GM21515 (cell line): ENCODE data around the gene LRRC4C.
A peak's percentile ranks its signal among the peaks of the same experiment; 100 is the strongest.

Source experiments
- ATAC-seq: cut with Tn5 transposase; IDR thresholded peaks from one replicate; pipeline ENCODE4 v1.9.1; 2021; ENCODE audit not compliant: unreplicated experiment

LRRC4C gene

DNA sequence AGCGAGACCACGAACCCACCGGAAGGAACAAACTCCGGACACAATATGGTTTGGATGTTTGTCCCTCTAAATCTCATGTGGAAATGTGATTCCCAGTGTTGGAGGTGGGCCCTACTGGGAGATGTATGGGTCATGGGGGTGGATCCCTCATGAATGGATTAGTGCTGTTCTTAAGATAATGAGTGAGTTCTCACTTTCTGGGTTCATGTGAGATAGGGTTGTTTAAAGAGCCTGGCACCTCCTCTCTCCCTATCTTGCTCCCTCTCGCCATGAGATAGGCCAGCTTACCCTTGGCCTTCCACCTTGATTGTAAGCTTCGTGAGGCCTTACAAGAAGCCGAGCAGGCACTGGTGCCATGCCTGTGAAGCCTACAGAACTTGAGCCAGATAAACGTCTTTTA is 184.6 kb downstream of the LRRC4C start:
- ATAC-seq = no peak

DNA sequence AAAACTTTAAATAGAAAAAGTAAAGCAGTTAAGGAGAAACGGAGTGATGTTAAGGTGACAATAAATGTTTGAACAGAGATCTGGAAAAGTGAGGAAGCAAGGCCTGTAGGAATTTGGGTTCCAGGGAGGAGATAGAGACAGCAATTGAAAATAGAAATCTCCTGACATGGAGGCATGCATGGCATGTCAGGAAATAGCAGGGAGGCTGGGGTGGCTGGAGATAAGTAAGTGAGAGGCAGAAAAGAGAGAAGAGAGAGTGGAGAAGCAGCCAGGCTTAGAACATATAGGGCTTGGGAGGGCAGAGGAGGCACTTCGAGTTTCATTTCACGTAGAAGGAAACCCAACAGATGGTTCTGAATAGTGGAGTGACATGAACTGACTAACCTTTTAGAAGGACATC is 185.5 kb downstream of the LRRC4C start:
- ATAC-seq = no peak

DNA sequence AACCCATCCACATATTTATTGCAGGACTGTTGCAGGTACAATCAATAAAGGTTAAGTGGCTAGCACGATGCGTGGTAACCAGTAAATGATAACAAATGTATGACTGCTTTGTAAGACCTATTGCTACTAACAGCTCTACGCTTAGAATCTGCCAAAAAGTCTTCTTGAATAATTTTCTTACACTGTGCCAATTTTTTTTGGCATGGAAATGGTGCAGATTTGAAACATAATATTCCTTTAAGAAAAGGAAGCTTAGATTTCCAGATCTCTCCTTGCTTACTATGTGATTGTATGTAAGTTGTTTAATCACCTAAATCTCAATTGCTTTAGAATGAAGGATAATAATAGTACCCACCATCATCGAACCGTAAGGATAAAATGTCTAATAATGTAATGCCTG is 192.0 kb downstream of the LRRC4C start:
- ATAC-seq = no peak

DNA sequence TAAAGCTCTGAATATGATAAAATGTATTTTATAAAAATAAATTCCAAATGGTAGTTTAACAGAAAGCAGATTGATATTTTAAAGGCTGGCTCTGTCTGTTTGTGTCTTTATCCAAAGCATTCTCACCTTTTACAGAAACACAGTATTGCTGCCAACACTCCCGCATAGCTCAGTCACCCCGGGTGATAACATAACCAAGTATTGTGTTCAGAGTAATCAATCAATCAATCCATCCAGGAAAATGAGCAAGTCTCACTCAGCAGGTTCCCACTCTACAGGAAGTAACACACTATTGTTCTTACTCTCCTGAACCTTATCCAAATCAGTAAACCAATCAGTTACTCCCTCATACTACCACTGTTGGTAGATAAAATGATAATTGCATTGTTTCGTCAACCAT is 203.4 kb downstream of the LRRC4C start:
- ATAC-seq = no peak

DNA sequence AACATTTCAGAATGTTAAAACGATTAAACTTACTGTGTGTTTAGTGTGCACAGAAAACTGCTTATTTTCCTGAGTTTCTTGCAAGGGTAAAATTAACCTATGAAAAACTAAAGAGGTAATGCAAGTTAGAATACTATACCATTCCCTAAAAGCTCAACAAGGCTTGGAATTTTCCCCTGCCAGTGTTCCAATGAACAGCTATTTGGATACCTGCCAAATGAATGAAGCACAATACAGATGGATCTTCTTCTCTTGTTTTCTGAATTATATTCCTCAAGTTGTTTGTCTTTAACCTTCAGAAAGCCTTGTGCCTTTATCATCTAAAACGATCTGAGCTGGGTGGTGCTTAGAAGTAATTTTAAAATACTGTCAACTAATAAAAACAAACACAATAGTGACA is 204.5 kb downstream of the LRRC4C start:
- no peak for ATAC-seq

DNA sequence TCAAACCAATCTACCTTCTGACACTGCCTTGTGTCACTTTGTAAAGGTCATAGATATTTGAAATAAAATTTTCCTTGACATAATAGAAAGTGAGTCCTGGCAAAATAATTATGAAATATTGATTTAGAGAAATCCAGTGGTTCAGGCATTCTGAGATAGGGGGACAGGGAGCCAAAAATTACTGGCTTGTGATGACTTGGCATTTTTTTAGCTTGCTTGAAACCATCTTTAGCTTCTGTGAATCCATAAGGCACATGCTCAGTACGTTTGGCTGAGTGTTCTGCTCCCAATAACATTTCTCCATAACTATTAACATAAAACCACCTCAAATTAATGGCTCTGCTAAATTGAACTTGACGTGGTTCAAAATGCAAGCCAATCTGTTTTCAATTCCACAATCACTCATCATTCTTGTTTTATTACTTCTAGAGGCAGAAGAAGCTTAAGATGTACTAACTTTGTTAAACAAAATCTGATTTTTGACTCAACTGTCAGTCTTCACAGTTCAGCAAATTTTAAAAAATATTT is 209.0 kb downstream of the LRRC4C start:
- no peak for ATAC-seq

DNA sequence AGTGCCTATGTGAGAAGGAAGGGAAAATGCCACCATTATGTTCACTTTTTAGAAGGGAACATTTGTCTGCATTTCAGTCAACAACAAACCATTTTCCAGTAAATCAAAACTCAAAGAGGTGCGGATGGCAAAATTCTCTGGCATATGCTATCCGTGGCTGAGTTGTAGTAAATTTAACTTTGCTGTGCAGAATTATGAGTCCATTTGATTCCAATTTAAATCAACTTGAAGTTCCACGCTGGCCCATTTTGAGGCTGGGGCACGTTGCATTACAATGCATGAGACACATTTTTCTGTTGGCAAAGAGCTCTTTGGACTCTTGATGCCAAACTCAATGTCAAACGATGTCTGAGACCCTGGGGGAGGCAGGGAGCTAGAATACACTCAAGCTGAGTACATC is 211.8 kb downstream of the LRRC4C start:
- no peak for ATAC-seq

DNA sequence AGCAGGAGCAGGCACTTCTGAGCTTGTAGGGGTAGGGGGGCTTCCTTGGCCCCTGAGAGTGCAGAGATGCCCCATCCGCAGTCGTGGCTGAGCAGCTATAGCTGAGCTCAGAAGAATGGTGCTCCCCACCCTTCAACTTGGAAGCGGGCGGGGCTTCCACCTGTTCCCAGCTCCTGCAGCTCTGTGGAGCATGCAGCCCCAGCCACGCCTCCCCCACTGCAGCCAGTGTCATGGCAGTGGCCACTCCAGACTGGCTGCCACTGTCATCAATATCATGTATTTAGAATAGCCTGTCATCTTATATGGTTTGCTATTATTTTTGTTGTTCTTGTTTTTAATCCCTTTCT is 213.1 kb downstream of the LRRC4C start:
- no peak for ATAC-seq

DNA sequence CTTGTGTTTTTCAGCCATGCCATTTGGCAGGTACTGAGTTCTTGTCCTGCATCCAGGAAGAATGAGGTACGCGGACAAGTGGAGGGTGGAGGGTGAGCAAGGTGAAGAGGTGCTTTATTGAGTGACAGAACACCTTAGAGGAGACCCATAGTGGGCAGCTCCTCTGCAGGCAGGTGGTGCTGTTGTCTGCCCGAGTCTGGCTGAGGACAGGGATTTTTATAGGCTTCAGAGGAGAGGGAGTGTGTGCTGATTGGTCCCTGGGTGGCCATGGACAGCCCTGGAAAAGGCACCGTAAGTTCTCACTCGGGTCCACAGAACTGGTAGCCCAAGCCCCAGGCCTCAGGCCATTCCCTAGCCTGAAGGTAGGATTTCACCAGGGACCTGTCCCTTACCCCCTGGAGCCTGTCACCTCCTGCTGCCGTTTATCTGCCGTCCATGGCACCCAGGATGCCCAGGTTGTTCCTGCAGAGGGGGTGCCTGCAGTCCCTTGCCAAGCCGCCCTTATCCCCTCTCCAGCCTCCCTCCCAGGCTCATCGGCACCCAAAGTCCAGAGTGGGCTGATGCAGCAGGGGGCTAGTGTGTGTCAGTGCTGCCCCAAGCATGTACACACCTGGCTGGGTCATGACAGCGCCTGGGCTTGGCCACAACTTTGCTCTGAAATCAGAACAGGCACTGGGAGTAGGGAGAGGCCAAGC is 213.6 kb downstream of the LRRC4C start:
- ATAC-seq = no peak

DNA sequence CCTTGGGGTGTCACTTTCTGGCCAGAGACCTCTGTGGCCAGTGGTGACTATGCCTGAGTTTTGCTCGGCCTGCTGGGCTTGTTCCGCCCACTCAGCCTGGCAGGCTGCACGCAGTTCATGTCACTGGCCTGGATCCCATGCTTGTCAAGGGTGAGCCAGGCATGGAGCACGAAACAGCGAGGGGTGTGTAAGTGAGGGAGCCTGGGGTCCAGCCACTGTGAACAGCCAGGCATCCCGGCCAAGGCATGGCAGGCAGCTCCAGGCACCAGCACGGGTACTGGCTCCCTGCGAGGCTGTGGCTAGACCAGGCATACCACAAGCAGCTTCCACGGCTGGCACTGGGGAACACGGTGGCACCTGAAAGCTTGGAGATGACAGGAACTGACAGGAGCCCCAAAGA is 214.3 kb downstream of the LRRC4C start:
- no peak for ATAC-seq

DNA sequence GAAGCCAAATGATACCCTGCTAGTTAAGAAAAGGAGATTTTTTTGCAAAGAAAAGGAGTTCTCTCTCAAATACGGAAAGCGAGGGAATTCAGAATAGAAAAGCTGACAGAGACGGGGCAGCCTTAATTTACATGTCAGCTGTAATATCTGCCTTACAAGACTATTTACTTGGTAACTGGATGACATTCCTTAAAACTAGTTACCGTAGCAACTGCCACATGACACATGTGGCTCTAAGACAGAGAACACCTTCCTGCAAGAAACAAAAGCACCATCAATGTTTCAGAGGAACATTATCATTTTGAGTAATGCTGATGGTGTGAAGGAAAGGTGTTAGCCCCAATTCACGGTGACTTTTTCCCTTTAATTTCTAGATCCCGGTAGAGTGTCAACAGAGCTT is 222.1 kb downstream of the LRRC4C start:
- no peak for ATAC-seq

DNA sequence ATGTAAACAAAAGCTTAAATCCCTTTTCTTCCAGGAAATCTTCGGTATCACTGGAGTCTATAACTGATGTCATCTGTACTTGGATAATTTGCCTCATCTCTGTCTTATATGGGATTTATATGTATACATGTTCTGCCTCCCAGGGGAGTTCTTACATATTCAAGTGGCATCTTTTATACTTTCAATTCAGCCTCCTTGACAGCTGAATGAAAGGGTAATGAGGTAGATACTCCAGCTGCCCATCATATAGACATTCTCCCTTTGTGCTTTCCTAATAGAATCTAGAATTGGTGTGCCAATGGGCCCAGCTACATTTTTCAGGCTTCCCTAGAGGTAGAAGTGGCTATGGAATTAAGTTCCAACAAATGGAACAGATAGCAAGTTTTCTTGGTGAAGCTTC is 223.8 kb downstream of the LRRC4C start:
- ATAC-seq = no peak

DNA sequence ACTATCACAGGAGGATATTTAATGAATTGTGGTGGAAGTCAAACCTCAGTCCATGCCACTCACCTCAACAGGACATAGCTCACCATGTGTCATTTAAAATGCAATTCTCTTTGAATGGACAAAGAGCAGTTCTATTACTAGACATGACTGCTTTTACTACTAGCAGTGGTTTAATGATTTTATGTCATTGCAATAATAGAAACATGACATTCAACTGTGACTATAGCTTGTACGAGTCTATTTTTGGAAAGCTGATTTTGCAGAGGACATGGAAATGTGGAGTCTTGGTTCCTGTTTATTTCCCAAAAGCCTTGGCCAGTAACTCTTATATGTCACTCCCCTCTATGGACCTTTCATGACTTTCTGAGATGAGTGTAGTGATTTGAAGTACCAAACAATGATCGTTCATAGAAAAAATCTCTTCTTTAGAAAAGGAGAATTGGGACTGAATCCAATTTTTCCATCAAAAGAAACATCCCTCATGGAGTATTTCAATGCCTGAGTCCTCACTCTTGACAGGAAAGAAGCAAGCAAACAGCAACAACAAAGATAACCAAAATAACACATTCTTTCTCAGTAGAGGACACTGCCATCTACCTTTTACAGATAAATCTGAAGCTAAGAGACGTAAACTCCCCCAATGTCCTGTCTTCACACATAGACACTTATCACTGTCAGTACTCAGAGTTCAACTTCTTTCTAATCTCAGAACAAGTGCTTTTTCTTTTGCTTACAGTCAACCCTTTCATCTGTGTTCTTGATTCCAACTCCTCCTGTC is 233.4 kb downstream of the LRRC4C start:
- no peak for ATAC-seq

DNA sequence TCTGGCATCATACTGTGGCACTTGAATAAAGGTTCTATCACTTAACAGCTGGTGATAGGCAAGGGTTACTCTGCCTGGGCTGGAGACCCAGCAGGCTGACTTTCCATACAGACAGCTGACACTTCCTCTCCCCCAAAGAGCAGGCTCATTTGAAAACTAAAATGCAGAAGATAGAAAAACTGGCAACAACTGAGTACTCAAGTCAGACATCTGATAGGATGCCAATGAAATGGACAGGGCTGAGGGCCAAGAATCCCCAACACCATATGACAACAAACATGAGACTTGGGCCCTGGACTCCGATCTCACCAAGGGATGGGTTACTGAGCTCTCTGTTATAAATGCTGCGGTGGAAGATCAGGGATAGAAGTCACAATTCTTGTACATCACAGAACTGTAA is 237.2 kb downstream of the LRRC4C start:
- no peak for ATAC-seq

DNA sequence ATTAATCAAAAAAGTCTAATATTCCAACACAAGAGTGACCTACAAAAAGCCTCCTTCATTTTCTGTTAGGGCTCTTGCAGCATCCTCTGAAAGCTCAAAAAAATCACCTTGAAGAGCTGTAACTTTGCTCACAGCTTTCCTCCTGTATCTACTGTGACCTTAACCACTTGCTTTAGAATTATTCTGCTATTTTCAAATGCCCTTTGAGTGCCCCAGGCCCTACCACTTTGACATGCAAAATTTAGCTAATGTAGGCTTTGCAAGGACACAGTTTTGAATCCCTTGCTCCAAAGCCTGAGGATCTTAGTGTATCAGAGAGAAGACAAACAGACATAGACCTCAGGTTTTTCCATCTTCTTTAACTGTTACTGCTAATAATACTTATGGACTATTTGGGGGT is 253.1 kb downstream of the LRRC4C start:
- ATAC-seq = no peak

DNA sequence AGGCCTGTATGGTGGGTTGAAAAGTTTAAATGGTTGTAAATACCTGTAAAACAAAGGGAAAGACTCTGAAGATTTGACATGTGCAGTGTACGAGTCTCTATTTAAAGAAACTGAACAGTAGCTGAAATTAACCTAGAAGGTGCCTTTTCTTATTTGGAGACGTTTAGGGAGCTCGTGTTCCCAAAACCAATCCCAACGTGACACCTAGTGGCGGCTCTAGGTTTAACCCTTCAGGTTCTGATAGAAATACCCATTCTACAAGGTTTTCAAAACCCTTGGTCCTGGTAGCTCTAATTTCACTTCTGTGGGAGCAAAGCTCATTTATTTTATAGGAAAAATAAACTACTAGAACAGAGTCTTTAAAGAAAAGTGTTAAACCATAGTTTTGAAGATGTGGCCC is 258.3 kb downstream of the LRRC4C start:
- peak; percentile 55 for ATAC-seq

DNA sequence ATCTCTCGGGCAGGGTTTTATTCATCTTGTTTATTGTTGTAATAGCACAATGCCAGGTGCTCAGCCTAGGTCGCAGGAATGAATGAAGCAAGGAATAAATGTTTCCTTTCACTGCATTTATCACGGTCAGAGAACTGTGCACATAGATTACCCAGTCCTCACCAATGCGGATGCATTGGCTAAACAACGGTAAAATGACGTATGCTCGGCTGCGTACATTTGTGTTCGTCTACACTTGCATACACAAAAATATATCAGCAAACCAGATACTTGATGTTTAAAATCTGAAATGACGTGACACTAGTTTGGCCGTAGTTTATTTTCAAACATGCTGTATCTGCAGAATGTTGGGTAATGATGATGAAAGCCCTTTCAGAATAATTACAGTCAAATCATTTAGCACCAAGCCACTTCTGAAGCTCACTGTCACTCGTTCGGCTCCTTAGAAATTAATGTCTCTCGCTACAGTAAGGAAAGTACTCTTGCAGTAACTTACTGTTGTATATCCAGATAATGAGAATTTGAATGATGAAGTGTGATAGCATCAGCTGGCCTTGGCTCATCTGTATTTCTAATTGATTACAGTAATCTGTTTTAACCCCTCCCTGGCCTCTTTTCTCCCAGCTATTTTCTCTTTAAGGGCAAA is 268.9 kb downstream of the LRRC4C start:
- no peak for ATAC-seq

DNA sequence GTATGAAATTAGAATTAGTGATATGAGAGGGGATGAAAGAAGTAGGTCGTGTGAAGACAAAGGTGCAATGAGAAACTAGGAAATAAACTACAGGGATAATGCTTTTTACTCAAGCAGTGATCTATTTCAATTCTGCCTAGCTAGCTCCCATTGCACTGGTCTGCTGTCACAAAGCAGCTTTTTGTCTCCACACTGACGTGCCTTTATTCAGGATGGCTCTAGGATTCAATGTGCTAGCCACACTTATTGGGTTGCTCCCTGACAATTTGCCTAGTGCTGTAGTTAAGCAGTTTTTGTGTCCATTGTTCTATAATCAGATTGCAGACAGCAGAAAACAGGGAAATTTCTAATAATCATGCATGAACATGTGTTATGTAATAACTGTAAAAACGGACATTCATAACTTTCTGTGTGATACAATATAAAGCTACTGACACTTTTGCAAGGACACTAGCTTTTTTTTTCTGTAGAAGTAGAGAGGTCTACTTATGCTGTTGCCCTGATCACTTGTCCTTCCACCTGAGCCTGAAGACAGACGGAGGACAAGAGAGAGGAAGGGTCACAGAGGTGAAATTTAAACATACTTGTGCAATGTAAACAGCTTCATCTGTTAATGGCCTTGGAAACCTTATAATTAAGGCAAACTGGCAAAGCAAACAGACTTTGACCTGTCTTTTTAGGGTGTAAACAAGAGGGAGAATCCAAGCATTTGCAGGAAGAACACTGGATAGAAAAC is 269.6 kb downstream of the LRRC4C start:
- ATAC-seq = no peak

DNA sequence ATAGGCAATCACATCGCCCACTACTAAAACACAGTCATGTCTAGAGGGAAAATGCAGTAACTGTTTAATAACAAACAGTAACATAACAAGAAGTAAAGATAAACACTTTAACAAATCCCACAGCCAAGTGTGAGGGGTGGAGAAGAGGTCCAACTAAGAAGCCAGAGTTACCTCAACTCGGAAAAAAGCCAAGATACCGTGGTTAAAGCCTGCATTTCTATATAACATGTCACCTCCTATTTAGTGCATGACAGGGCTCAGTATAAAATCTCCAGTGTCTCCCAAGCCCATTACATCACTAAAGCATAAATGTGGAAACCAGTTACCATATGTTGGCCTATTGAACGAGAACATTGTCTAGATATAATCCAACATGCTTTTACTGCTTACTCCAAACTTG is 281.7 kb downstream of the LRRC4C start:
- no peak for ATAC-seq

DNA sequence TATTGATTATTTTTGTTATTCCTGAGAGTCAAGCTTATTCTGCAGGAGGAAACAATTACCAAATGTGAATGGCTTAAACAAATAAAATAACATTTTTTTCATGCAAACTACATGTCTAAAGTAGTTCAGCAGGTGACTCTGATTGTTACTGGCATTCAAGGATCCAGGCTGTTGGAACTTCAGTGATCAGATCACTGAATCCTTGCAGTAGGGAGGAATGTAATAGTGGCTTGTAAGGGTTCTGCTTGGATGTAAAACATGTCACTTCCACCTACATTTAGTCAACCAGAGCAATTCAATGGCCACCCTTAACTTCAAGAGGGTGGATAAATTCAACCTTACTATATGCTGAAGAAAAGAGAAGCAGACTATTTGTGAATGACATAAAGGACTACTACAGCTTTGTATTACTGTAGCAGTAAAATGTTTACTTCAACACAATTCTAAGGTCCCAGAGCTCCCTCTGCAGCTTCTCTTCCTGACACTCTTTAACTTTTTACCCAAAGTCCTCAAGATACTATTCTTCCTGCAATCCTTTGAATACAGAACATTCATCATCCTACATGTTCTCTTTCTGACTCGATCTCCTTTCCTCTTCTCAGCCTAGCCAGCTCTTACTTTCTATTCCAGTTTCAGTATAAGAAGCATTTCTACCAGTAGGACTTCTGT is 284.0 kb downstream of the LRRC4C start:
- ATAC-seq = no peak

DNA sequence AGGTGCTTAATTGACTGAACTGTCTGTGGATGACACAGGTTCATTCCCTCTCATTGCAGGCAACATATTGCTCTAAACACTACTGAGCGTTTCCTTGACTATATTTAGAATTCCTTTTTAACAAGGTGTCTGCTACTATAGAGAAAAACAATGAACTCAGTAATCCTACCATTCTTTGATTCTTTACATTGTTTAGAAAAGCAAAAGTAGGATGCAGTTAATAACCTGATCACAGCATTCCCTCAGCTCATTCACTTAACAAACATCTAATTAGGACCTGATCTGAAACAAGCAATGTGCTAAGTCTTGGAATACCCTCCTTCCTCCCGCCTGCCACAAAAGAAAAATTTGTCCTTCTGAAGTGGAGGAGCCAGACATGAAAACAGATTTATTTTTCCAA is 313.1 kb downstream of the LRRC4C start:
- ATAC-seq = no peak
